SK-N-SH (cell line): ENCODE data around the gene BTBD18. TPM values are rescaled to one million over a fixed set of nuclear protein-coding genes. Genes with fewer than 3 reads are reported as not detected.

ENCODE experiments used
- CTCF ChIA-PET: fragments of 300-600, 350-600 bp; formaldehyde crosslinking; extraction: SDS; loops from one replicate; lab custom pipeline; 2021; lab: Yijun Ruan, JAX
- POLR2A ChIA-PET: fragments of 350-600 bp; sonication (Branson Sonifier 250); formaldehyde crosslinking; extraction: SDS; loops from one replicate; lab custom pipeline; 2020; ENCODE audit warnings: antibody characterized with exemption, inconsistent platforms; lab: Yijun Ruan, JAX
- DNase-seq: peaks from one replicate; pipeline ENCODE4 v3.0.0; 2012
- H2AFZ ChIP-seq: fragments of 200-600 bp; sonication (generic); 2 replicates; pipeline ENCODE4 v1.8.1; 2016; ENCODE audit warnings: antibody characterized with exemption, mild to moderate bottlenecking, low read depth
- H3F3A ChIP-seq: fragments of 200-600 bp; sonication (generic); replicated peaks from 2 replicates; pipeline ENCODE3; 2016; ENCODE audit warnings: antibody characterized with exemption, mild to moderate bottlenecking; ENCODE audit not compliant: insufficient read depth
- H3K27ac ChIP-seq, 2 experiments: fragments of 200-500 bp in 1 of 2; fragments of 200-600 bp in 1 of 2; sonication (Bioruptor generic) in 1 of 2; sonication (generic), shearing (Covaris generic) in 1 of 2; 2 replicates each; pipeline versions ENCODE4 v1.5.1 to v1.6.1; 2014 to 2016; ENCODE audit warnings: low read depth in 2 of 2, inconsistent platforms in 1 of 2, low read length in 1 of 2, mild to moderate bottlenecking in 1 of 2, mixed read lengths in 1 of 2
- H3K27me3 ChIP-seq: fragments of 200-600 bp; sonication (generic), shearing (Covaris generic); 2 replicates; pipeline ENCODE4 v1.6.1; 2016; ENCODE audit warnings: mixed run types; ENCODE audit not compliant: insufficient read depth
- H3K36me3 ChIP-seq, 2 experiments: fragments of 200-500 bp in 1 of 2; fragments of 200-600 bp in 1 of 2; sonication (Bioruptor generic) in 1 of 2; sonication (generic) in 1 of 2; replicated peaks in 1 of 2; 2 replicates each; pipeline versions ENCODE3 to v1.5.1; 2014 to 2016; ENCODE audit warnings: low read length in 1 of 2, mild to moderate bottlenecking in 1 of 2; ENCODE audit not compliant: insufficient read depth in 2 of 2, control insufficient read depth in 1 of 2
- H3K4me1 ChIP-seq, 2 experiments: fragments of 200-500 bp in 1 of 2; fragments of 200-600 bp in 1 of 2; sonication (Bioruptor generic) in 1 of 2; sonication (generic), shearing (Covaris generic) in 1 of 2; 2 replicates each; pipeline versions ENCODE4 v1.5.1 to v1.6.1; 2014 to 2016; ENCODE audit warnings: low read depth in 1 of 2, low read length in 1 of 2, mixed run types in 1 of 2; ENCODE audit not compliant: insufficient read depth in 2 of 2, control insufficient read depth in 1 of 2
- H3K4me2 ChIP-seq: fragments of 200-600 bp; sonication (generic), shearing (Covaris generic); 2 replicates; pipeline ENCODE4 v1.6.1; 2017; ENCODE audit warnings: mixed run types
- H3K4me3 ChIP-seq, 2 experiments: fragments of 200-500 bp in 1 of 2; fragments of 200-600 bp in 1 of 2; sonication (Bioruptor generic) in 1 of 2; sonication (generic), shearing (Covaris generic) in 1 of 2; 2 replicates each; pipeline versions ENCODE4 v1.5.1 to v1.8.1; 2014 to 2016; ENCODE audit warnings: low read depth in 2 of 2, inconsistent platforms in 1 of 2, low read length in 1 of 2, mild to moderate bottlenecking in 1 of 2, mixed read lengths in 1 of 2, moderate library complexity in 1 of 2
- H3K79me2 ChIP-seq: fragments of 200-600 bp; sonication (generic); 2 replicates; pipeline ENCODE4 v1.8.1; 2017; ENCODE audit warnings: mild to moderate bottlenecking; ENCODE audit not compliant: insufficient read depth
- H3K9ac ChIP-seq: fragments of 200-600 bp; sonication (generic); 2 replicates; pipeline ENCODE4 v1.6.1; 2017; ENCODE audit warnings: mixed run types
- H3K9me2 ChIP-seq: fragments of 200-600 bp; sonication (generic); 2 replicates; pipeline ENCODE4 v1.6.1; 2017; ENCODE audit warnings: mixed run types
- H3K9me3 ChIP-seq: fragments of 200-600 bp; sonication (generic); 2 replicates; pipeline ENCODE4 v1.6.1; 2017; ENCODE audit warnings: mixed run types, mild to moderate bottlenecking, moderate library complexity
- H4K20me1 ChIP-seq: fragments of 200-600 bp; sonication (generic); 2 replicates; pipeline ENCODE4 v1.6.1; 2017; ENCODE audit warnings: mild to moderate bottlenecking, mixed run types; ENCODE audit not compliant: insufficient read depth
- CHD2 ChIP-seq: fragments of 150-350 bp; IDR thresholded peaks from 2 replicates; pipeline ENCODE4 v1.6.1; 2018; ENCODE audit warnings: low read length; ENCODE audit not compliant: partially characterized antibody
- FOXJ3 ChIP-seq: sonication (generic); formaldehyde crosslinking; IDR thresholded peaks from 2 replicates; pipeline ENCODE4 v1.5.1; 2020; ENCODE audit warnings: mild to moderate bottlenecking, missing genetic modification reagents
- FOXM1 ChIP-seq: IDR thresholded peaks from 2 replicates; pipeline ENCODE4 v1.4.0; 2012; ENCODE audit warnings: low read depth, mild to moderate bottlenecking
- GABPA ChIP-seq: IDR thresholded peaks from 2 replicates; pipeline ENCODE4 v1.4.0; 2012; ENCODE audit warnings: low read depth, mild to moderate bottlenecking
- GATA2 ChIP-seq: sonication (generic); formaldehyde crosslinking; IDR thresholded peaks from 2 replicates; pipeline ENCODE4 v1.5.0; 2020; ENCODE audit warnings: mild to moderate bottlenecking, missing genetic modification reagents
- JUND ChIP-seq: IDR thresholded peaks from 2 replicates; pipeline ENCODE4 v1.4.0; 2012
- MAX ChIP-seq: IDR thresholded peaks from 2 replicates; pipeline ENCODE4 v1.4.0; 2012; ENCODE audit warnings: low read depth
- MXI1 ChIP-seq: IDR thresholded peaks from 2 replicates; pipeline ENCODE4 v1.6.1; 2012; ENCODE audit warnings: mild to moderate bottlenecking, low read depth, low read length, improper control_type of control experiment
- NRF1 ChIP-seq: IDR thresholded peaks from 2 replicates; pipeline ENCODE4 v1.6.1; 2012; ENCODE audit warnings: low read depth, mild to moderate bottlenecking, low read length
- RCOR1 ChIP-seq: fragments of 150-350 bp; IDR thresholded peaks from 2 replicates; pipeline ENCODE4 v1.6.1; 2017; ENCODE audit warnings: antibody characterized with exemption, low read length
- RXRA ChIP-seq: IDR thresholded peaks from 2 replicates; pipeline ENCODE4 v1.4.0; 2012; ENCODE audit warnings: low read depth, mild to moderate bottlenecking, borderline replicate concordance
- TCF12 ChIP-seq: IDR thresholded peaks from 2 replicates; pipeline ENCODE4 v1.4.0; 2012
- TEAD4 ChIP-seq: IDR thresholded peaks from 2 replicates; pipeline ENCODE4 v1.4.0; 2012; ENCODE audit warnings: mild to moderate bottlenecking, borderline replicate concordance; ENCODE audit not compliant: insufficient read depth
- USF1 ChIP-seq: IDR thresholded peaks from 2 replicates; pipeline ENCODE4 v1.4.0; 2012; ENCODE audit warnings: low read depth, borderline replicate concordance
- WGBS: methylation state at CpG from one replicate; pipeline ENCODE4 v1.1.6; 2017; ENCODE audit warnings: low lambda C conversion rate; 5-methylcytosine and 5-hydroxymethylcytosine counted together
- polyA plus RNA-seq, 3 experiments: library from polyadenylated mRNA; depleted of rRNA; stranded (reverse); fragments of >200 nt; gene quantifications; 2 replicates each; pipeline ENCODE4 v1.2.3, GENCODE V29; 2012
- TF ChIP-seq, protein P1 (sequence below): IDR thresholded peaks from 2 replicates; pipeline ENCODE4 v1.6.1; 2012; ENCODE audit warnings: mild to moderate bottlenecking, low read depth, low read length, moderate library complexity
- TF ChIP-seq, protein P2 (sequence below): fragments of 150-350 bp; IDR thresholded peaks from 2 replicates; pipeline ENCODE4 v1.6.1; 2017; ENCODE audit warnings: antibody characterized with exemption, low read length, low read depth, borderline replicate concordance

The BTBD18 gene
- polyA plus RNA-seq, 1 of the 3 experiments (the other 2 are of a cell fraction), result not detected

DNA sequence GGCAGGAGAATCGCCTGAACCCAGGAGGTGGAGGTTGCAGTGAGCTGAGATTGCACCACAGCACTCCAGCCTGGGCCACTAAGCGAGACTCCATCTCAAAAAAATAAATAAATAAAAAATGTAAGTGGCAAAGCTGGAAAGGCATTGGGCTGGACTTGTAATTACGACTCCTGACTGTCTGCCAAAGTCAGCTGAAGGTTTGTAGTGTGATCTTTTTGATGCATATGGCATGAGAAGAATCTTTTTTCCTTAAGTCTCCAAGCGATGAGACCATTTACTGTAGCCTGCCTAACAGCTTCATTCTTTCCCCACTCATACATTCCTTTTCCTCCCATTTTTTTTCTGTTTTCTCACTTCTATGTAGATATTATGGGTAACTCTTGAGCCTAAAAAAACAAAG is 34.8 kb upstream of the BTBD18 start:
- H3K27ac ChIP-seq, result no peak overlapping the region
- TF ChIP-seq RXRA (no peak), CHD2 (no peak), FOXM1 (no peak), USF1 (no peak), NRF1 (no peak), TEAD4 (no peak), GATA2 (CRISPR knock-in tag) (no peak), RCOR1 (no peak), JUND (no peak), TCF12 (no peak), MXI1 (no peak), GABPA (no peak), MAX (no peak), FOXJ3 (CRISPR knock-in tag) (no peak)
- TF ChIP-seq, protein P1, sequence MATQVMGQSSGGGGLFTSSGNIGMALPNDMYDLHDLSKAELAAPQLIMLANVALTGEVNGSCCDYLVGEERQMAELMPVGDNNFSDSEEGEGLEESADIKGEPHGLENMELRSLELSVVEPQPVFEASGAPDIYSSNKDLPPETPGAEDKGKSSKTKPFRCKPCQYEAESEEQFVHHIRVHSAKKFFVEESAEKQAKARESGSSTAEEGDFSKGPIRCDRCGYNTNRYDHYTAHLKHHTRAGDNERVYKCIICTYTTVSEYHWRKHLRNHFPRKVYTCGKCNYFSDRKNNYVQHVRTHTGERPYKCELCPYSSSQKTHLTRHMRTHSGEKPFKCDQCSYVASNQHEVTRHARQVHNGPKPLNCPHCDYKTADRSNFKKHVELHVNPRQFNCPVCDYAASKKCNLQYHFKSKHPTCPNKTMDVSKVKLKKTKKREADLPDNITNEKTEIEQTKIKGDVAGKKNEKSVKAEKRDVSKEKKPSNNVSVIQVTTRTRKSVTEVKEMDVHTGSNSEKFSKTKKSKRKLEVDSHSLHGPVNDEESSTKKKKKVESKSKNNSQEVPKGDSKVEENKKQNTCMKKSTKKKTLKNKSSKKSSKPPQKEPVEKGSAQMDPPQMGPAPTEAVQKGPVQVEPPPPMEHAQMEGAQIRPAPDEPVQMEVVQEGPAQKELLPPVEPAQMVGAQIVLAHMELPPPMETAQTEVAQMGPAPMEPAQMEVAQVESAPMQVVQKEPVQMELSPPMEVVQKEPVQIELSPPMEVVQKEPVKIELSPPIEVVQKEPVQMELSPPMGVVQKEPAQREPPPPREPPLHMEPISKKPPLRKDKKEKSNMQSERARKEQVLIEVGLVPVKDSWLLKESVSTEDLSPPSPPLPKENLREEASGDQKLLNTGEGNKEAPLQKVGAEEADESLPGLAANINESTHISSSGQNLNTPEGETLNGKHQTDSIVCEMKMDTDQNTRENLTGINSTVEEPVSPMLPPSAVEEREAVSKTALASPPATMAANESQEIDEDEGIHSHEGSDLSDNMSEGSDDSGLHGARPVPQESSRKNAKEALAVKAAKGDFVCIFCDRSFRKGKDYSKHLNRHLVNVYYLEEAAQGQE, result no peak
- TF ChIP-seq, protein P2, sequence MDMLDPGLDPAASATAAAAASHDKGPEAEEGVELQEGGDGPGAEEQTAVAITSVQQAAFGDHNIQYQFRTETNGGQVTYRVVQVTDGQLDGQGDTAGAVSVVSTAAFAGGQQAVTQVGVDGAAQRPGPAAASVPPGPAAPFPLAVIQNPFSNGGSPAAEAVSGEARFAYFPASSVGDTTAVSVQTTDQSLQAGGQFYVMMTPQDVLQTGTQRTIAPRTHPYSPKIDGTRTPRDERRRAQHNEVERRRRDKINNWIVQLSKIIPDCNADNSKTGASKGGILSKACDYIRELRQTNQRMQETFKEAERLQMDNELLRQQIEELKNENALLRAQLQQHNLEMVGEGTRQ, result no peak
- TF ChIP-seq, all 33 proteins: peak for 0
- Histone ChIP-seq H4K20me1 (peaks cover 39% of the 10 kb centered on the region), H3K36me3 (peaks cover 0 to 3% of the 10 kb centered on the region in 2 experiments), H3K9ac (no peak overlapping the region), H3K27me3 (no peaks in the 10 kb centered on the region), H3K79me2 (peaks cover 97% of the 10 kb centered on the region), H3K9me2 (no peaks in the 10 kb centered on the region), H3K4me3 (no peak overlapping the region), H3K9me3 (no peaks in the 10 kb centered on the region), H3F3A (peaks cover 5% of the 10 kb centered on the region), H3K4me2 (no peak overlapping the region), H2AFZ (no peak overlapping the region), H3K4me1 (peaks cover 0 to 15% of the 10 kb centered on the region in 2 experiments; a peak in 2 of 4 replicates)
- ChIA-PET POLR2A (no interaction called here), CTCF (interaction anchor here (1.0 kb wide), 1 partner anchor 14 kb away, joined by 3 read pairs; no protein-coding TSS in a partner anchor)
- WGBS, result 95% methylated on average over 4 of the region's 4 CpGs
- DNase-seq, result no peak
